Activated CD4-positive, alpha-beta T cell treated with anti-CD3 and anti-CD28 coated beads for 24 hours (primary cell): ENCODE measurements around the gene KCNH5.
"Not testable (repeated sequence)": the region's sequence is repeated elsewhere in the genome, so short reads cannot be mapped to it uniquely, and the experiment has no call there.

ENCODE experiments used
- DNase-seq, 2 donors: peaks; one replicate each; pipeline ENCODE4 v3.0.0-alpha.2; 2020; ENCODE audit warnings: low read depth in 2 of 2

KCNH5 gene

DNA sequence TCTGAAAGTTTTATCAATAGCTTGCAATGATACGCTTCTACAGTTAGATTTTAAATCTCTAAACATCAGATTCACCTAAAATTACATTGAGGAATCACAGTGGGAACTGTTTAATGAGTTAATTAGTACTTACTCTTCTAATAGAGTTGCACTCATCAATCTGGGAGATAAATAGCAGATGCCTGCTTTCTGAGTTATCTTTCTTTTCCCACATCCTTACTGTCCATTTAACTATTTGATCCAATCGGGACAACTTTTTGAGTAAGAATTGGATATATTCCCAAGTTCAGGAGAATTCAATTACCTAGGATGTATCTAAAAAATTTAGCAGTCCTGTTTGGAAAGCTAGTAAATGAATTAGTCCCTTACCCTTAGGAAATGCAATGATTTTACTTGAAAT, 162.3 kb downstream of the KCNH5 start:
- no peak for DNase-seq

DNA sequence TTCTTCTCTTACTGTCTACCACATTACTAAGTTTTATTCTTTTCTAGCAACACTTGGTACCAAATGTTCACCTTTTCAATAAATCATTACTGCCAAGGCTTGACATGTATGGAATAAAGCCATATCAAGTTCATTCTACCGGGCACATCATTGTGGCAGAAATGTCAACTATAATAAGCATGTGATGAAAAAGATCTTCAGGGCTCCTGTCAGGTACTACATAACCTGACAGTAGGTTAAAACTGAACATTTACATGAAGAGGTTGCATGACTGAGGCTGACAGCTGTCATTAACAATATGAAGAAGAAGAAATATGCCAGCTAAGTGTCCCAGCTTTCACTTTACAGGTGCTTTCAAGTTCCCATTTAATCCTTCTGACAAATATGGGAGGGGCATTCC, 178.9 kb downstream of the KCNH5 start:
- DNase-seq, result no peak

DNA sequence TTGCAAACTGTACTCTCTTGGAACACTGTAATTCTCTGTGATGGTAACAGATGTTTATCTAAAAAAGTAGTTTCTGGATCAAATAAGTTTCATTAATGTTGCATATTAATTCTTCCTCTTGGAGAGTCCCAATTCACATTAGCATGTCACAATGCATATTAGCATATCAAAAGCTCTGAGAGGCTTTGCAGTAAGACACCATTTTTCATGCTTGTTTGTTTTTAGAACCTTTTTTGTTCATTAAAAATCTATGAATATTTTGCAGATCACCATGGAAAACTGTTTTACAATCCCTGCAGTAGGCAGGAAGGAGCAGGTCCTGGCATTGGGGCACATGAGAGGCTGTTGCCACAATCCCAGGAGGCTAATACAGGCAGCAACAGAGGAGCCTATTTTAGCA, 180.7 kb downstream of the KCNH5 start:
- no peak for DNase-seq

DNA sequence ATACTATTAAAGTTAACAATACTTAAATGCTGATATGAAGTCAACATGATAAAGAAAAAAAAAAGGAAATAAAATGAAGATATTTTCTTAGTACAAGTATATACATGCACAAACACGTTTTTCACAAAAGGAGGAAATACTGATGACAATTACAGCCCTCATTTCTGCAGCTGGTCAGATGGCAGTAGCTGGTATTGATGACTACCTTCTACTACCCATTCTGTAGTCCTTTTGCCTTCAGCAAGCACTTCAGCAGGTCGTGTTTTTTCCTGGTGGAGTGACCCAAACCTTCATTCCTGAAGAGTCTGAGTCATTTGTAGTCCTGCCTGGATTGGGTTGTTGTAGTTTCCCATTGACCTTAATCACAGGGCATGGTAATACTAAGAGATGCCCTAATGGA, 187.2 kb downstream of the KCNH5 start:
- not testable (repeated sequence) for DNase-seq

DNA sequence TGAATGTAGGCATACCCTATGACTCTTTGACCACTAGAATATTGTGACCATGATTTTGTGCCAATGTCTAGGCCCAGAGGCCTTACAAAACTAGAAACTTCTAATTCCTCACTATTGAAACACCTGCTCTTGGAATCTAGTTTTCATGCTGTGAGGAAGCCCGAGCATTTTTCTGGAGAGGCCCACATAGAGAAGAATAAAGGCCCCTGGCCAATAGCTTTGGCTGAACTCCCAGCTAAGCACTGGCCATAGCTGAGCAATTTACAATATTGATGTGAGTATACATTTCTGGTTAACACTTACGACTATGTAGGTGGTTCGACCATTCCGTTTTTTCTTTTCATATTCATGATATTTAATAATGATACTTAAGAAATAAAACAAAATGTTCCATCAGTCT, 190.3 kb downstream of the KCNH5 start:
- no peak for DNase-seq

DNA sequence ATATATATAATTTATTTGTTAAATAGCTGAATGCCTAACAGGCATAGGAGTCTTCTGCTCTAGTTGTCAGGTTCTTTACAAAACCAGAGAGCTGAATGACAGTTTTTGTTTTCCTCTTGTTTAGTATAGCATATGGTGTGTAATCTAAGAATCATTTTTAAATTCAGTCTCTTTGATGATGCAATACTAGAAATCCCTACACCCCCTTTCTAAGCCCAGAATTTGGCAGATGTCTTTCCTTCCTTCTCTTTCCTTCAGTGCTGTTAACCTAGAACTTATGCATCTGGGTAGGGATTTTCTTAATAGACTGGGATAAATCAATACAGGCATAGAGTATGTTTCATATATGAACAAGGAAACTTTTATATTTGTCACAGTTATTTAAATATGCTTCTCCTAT, 198.1 kb downstream of the KCNH5 start:
- no peak for DNase-seq

DNA sequence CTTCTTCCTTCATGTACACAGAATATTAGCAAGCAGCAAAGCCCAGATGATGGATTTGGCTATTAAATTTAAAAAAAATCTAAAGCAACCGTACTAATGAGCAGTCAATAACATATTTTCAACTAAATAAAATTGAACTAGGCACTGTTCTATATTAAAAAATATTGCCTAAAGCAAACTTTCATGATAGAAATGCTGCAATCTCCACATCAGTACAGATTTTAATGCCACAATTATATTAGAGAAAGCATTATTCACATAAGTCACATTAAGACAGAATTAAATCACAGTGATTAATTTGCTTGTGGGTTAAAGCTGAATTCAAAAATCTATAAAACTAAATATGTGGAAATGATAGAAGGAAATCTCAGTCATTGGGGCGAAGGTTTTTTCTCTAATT, 200.7 kb downstream of the KCNH5 start:
- no peak for DNase-seq

DNA sequence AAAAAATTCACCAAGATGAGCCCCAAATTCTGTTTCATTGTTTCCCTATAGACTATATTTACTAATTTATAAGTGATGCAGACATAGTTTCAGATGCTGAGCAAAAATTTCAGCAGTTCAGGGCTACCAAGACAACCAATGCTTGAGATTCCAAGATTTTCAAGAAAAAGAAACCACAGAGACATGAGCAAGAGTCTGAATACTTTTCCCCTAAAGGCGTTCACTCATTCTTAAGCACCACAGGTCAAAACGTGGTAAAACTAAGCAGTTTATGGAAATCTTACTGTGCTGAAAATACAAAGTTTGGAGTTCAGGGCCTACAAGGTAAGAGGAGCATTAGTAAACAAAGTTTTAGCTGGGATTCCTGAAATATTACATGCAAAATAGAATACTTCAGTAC, 221.2 kb downstream of the KCNH5 start:
- DNase-seq, result no peak

DNA sequence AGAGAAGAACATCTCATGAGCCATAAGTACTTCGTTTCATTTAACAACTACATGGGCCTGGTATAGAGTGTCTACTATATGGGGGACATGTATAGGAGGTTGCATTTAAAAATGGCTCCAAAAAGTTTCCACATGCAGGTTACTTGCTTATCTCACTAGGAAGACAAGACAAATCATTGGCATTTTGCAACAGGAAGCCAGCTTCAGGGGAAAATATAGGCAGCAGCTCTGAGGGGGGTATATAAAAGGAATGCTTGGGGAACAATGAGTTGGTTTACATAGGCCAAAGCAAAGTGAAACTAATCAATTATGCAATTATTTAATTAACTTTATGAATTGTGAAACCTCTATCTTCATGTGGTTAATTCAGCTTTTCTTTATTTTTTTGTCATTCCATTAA, 225.3 kb downstream of the KCNH5 start:
- no peak for DNase-seq

DNA sequence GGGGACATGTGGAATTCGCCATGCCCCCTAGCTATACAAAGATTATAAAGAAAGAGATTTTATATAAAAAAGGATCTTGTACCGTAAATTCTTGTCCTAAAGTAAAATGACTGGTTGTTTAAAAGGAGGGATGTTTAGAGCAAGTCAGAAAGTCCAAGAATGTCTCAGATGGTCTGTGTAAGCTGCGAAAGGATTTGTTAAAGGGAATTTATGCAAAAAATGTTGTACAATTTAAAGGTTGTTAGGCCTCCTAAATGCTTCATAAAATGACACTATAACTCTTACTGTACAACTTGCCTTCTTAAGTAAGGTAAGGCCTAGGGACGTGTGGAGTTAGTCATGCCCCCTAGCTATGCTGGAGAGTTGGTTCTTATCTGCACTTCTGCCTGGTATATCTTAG, 237.6 kb downstream of the KCNH5 start:
- DNase-seq, result no peak

DNA sequence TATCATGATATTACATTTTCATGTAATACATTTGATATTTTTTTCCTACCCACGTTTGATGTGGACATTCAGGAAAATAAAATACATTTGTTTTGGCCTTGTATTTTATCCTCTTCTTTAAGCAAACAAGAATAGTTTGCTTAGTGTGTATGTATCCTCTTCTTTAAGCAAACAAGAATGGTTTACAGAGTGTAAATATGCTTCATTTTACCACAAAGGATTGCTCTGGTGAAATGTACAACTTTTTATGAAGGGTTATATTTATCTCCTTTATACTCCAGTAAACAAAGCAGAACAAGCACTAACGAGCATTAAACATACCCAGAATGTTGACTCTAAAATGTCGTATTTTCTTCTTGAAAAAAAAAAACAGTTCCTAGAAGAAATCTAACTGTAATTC, 244.7 kb downstream of the KCNH5 start:
- DNase-seq, result no peak

DNA sequence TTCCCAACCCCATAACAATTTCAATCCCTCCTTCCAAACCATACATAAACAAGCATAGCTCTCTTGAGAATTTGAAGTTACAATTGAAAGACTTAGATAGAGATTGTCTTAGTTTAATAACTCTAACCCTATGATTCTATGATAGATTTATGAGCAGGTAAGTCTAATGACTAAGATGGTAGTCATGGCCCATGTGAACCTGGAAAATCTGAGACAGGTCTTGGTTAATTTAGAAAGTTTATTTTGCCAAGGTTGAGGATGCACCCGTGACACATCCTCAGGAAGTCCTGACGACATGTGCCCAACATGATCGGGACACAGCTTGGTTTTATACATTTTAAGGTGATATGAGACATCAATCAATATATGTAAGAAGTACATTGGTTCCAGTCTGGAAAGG, 248.8 kb downstream of the KCNH5 start:
- no peak for DNase-seq

DNA sequence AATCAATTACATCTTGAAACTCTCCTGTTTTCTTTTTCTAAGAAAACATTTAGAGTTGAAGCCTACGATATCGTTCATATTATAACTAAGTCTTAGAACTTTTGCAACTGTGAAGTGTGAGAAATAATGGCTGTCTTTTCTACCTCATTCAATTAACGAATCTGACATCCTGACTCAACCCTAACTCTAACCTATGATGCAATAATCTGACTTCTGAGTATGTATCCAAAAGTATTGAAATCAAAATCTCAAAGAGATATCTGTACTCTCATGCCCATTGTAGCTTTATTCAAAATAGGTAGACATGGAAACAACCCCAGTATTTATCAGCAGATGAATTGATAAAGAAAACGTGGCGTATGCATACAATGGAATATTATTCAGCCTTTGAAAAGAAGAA, 252.7 kb downstream of the KCNH5 start:
- DNase-seq, result no peak

DNA sequence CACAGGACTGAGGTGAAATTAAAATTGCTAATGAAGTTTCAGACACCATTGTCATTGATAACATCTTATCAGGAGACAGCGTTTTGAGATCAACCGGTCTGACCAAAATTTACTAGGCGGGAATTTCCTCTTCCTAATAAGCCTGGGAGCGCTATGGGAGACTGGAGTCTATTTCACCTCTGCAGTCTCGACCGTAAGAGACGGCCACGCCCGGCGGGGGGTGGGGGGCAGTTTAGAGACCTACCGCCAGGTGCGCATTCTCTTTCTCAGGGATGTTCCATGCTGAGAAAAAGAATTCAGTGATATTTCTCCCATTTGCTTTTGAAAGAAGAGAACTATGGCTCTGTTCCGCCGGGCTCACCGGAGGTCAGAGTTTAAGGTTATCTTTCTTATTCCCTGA, 263.9 kb downstream of the KCNH5 start:
- DNase-seq, result not testable (repeated sequence)

DNA sequence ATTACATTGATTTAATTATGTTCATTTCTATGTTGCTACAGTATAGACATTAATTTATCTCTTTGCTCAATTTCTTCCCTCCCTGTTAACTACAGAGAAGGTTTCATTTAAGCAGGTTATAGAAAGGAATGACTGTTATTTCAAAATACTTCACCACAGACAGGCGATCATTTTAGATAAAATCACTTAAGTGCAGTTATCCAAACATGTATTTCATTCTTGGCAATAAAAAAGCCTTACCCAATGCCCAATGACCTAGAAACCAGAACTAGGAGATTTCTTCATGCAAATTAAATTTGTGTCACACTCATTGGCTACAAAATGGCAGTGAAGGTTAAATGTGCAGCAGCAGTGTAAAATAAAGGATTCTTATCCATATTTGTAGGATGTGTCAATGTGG, 266.4 kb downstream of the KCNH5 start:
- DNase-seq, result no peak

DNA sequence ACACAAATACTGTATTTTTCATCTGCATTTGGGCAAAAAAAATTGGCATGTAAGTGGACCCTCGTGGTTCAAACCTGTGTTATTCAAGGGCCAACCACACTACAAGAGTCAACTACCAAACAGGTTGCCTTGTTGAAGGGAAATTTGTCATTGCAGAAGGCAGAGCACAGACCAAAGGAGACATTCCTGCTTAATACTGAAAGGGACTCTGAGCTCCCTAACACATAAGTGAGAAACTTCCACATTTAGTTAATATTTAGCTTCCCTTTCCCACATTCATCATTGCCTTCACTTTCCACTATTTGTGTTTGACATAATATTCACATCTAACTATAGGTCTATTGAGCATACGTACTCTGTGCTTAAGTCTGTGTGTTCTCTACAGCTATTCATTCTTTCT, 266.9 kb downstream of the KCNH5 start:
- DNase-seq, result no peak

DNA sequence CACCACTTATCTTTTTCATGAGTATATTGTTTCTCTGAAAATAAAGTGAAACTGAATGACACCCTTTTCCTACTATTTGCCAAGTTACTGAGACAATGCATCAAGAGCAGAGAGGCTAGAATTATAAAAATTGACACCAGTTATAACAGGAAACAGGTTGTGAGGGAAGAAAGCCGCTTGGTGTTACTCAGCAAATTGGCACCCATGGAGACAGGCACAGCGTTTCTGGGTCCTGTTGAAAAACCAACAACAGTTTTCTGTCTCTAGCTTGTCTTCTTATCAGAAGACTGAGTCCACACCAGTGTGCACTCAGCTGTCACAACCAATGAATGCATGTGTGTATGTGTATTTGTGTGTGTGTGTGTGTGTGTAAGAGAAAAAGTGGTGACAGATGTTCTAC, 267.7 kb downstream of the KCNH5 start:
- DNase-seq, result no peak

DNA sequence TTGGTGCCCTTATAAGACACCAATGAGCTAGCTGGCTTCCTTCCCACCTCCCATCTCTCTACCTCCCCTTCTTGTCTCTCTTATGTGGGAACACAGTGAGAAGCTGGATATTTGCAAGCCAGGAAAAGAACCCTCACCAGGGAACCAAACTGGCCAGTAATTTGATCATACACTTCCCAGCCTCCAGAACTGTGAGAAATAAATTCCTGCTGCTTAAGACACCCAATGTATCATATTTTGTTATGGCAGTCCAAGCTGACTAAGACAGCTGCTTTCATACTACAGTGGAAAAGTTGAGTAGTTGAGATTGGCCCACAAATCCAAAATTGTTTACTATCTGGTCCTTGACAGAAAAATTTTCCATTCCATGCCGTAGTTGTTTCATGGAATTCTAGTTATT, 269.0 kb downstream of the KCNH5 start:
- no peak for DNase-seq

DNA sequence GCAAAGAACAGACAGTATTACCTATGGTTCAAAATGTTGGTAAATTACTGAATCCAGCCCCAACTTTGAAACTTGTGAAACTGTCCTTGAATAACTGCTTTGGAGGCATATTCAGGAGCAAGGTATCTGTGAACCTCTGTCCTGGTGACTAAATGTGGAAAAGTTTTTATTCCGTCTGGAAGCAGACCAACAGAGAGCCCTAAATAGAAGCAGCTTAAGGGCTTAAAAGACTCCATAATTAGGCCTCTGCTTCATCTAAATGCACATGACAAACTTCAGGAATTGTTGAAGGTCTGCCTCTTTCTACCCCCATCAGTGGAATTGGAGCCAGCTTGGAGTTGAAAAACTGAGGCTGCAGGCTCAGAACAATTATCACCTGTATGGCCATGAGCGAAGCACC, 276.5 kb downstream of the KCNH5 start:
- DNase-seq, result no peak

DNA sequence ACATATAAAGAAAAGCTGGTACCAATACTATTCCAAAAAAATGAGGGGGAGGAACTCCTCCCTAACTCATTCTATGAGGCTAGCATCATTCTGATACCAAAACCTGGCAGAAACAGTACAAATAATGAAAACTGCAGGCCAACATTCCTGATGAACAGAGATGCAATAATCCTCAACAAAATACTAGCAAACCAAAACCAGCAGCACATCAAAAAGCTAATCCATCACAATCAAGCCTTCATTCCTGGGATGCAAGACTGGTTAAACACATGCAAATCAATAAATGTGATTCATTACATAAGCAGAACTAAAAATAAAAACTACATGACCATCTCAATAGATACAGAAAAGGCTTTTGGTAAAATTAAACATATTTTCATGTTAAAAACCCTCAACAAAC, 281.3 kb downstream of the KCNH5 start:
- no peak for DNase-seq

DNA sequence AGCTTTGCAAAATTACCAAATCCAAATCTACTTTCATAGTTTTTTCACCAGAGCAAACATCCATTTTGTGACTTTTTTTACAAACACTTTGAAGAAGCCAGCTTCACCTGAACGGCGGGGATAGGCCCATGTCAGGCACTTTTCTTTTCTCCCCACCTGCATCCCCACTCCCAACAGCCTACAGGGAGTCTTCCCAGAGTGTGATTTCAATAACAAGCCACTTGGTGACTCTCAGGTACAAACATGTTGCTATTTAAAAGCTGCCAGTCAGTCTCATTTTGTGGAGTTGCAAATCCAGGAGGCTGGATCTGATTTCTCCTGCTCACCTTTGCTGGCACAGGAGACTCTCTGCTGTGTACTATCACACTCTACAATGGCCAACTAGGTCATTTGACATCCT, 285.5 kb downstream of the KCNH5 start:
- no peak for DNase-seq

DNA sequence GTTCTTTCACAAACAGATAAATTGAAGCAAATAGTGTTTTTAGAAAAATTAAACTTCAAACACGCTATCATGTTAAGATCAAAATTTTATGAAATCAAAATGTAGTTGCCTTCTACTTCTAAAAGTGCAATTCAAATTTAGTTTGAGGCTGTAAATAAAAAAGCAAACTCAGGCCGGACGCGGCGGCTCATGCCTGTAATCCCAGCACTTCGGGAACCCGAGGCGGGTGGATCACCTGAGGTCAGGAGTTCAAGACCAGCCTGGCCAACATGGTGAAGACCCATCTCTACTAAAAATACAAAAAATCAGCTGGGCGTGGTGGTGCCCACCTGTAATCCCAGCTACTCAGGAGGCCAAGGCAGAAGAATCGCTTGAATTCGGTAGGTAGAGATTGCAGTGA, 298.4 kb downstream of the KCNH5 start:
- not testable (repeated sequence) for DNase-seq

DNA sequence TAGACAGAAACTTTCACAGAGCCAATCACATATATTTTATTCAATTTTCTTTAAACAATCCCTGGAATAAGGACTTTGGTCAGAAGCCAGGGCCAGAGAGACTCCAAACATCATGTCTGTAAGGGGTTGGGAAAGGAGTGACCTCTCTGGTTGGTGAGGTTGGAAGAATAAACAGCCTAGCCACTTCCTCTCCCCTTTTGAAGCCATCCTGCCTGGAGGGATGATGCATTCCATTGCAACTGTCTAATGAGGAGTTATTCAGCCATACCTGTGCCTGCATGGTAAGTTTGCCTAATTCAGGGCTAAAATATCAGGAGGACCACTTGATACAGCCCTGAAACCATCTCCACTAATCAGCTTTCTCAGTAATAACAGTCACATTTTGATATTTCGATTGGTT, 299.8 kb downstream of the KCNH5 start:
- DNase-seq, result no peak

DNA sequence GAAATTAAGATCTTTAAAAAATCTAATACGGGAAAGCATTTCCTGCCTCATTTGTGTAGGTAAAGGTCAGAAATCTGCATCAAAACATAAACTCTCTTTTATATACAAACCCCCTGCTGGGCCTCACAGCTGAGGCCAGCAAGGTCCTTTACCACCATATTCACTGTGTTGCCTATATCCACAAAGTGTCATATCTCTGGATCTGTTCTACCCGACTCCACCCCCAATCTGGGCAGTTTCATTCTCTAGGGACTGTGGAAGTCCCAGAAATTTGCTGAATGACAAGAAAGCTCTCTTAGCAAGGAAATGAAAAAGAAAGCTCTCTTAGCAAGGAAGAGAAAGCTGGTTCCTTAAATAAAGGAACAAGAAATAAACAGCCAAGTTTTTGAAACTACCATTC, 301.7 kb downstream of the KCNH5 start:
- DNase-seq, result no peak

DNA sequence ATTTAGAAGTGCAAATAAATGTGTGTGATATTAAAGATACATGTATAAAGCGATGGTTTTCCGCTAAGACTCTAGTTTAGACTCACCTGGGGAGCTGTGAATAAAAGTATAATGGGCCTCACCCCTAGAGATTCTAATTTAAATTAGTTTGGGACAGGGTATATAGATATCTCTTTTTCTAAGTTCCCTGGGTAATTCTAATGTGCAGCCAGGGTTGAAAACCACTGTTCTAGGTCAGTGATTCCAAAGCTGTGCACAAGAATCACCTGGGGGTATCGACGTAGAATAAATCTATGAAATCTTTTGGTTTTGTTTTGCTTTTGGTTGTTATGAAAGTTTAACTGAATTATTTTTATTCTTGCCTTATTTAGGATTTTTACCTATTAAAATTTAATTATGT, 302.1 kb downstream of the KCNH5 start:
- DNase-seq, result no peak
